Stimulated activated CD8-positive, alpha-beta memory T cell treated with anti-CD3 and anti-CD28 coated beads, Interleukin-4, amount 100 ng/mL, for 24 hours (primary cell): ENCODE data around the gene PCNX1.
"Not testable (repeated sequence)": the region's sequence is repeated elsewhere in the genome, so short reads cannot be mapped to it uniquely, and the experiment has no call there.

Source experiments
- DNase-seq: peaks from one replicate; pipeline ENCODE4 v3.0.0-alpha.2; 2020; ENCODE audit warnings: low read depth

Gene PCNX1

DNA sequence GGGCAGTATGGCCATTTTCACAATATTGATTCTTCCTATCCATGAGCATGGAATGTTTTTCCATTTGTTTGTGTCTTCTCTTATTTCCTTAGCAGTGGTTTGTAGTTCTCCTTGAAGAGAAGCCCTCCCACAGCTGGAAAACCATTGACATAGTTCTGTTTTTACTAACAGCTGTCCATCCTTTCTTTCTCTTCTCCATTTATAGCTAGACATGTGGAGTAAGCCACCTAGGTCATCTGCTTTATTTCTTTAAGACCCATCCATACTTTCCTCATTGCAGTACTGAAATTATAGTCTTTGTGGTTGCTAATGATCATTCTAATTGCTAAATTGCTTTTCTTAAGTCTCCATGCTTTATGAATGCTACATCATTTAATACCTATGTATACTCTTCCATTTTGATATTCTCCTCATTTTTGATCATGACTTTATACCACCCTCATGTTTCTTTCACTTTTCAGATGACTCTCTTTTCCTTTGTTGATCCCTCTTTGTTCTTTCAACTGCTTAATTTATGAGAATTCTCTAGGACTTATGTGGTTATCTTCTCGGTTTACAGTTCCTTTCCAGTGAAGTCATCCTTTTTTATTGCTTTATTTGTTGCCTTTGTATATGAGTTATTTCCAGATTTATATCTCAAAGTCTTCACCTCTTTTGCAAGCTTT is 114.2 kb downstream of the PCNX1 start:
- DNase-seq, result no peak

DNA sequence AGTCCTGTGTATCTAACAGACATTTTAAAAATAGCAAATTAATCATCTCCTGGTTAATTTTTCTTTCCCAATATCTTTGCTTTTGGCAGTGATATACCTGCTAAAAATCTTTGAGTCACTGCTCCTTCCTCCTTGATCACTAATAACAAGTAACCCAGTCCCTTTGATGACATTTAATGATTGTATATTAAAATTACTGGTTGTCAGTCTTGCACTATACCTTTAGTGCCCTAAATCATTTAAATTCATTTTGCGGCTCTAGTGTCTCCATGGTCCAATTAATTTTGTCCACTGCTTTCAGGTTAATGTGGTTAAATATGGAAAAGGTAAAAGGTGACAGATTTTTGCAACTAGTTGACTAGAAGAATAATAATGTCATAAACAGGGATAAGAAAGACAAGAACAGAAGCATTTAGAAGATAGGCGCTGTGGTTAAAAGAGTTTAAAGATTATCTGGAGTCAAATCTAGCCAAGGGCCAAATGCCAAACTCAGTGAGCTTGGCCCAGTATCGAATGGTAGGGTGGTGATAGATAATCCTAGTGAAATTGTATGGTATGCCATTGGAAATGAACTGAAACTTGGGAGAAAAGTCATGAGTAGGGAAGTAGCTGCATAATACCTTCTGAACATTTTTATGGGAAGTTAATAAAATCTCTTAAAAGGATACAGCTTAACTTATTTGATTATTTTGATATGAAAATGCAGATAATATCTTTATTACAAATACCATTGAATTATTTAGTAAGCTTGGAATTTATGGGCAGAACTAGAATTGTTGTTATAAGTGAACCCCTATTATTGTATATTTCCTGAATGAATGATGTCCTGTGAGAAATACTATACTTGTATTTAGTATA is 115.0 kb downstream of the PCNX1 start:
- no peak for DNase-seq

DNA sequence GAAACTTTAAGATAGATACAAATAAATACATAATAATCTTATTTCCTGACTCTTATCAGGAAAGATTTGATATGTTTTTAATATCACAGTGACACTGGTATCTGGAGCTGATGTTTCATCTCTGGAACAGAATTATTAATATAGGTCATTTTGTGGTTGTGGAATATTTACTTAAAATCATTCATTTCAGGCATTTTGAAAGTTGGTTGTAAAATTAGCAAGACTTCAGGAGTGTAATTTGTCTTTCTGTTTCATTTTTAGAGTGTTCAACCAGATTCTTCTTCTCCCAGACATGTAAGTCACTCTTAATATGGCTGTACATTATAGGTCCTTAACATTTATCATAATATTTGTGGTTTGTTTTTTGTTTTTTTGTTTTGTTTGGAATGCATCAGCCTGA is 115.7 kb downstream of the PCNX1 start:
- DNase-seq, result no peak

DNA sequence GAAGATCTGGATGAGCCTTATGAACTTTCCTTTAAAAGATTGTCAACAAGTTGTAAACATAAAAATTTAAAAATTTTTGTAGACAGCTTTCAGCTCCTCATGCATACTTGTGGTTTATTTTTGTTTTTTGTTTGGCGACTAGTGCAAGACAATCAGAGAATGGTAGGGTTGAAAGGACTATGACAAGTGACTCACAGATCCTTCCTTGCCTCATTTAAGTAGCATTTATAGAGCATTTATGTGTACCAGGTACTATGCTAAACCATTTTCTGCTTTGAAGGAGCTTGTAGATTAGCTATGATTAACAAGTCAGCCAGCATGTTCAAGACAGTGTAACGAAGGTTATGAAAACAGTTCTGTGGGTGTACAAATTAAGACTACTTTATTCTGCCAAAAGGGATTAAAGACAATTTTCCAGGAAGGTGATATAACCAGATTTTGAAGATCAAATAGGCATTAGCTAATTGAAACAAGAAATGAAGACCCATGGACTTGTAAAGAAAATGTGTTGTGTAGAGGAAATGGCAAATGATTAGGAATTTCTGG is 122.0 kb downstream of the PCNX1 start:
- DNase-seq, result no peak

DNA sequence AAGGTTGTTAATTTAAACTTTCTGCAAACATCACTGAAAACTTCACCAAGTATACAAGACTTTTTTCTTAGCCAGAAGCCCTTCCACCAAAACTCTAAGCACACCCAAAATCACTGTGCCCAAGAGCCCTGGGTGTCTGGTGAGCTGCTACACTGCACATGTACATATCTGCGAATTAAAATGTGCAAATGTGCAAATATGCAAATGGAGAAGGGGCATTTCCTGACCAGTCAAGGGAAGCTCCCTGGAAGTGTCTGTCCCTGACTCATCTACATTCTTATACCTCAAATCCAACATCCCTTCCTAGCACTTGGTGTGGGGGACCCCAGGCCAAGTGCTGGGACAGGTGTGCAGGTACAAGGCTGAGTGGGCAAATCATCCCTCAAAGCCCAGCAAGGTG is 123.7 kb downstream of the PCNX1 start:
- no peak for DNase-seq

- DNase-seq, result no peak
Measured at GRCh38 chr14:71036433-71036832, 129.2 kb downstream of the PCNX1 start.

DNA sequence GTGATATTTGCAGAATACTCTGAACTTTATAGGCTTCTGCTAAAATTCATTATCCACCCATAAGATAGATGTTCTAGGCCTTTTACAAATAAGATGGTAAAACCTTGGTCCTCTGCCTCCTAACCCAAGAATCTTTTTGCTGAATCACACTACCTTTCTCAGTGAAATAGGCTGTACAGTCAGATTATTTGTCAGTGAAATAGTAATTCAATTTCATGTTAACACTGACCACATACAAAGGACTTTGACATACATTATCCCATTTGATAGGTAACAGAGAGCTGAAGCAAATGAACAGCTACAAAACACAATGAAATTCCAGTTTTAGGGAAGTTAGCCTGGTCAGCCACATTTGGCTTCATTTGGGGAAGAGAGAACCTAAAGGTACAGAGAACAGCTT is 141.1 kb downstream of the PCNX1 start:
- DNase-seq, result no peak

- DNase-seq, result no peak
Measured at GRCh38 chr14:71049435-71050133, 142.3 kb downstream of the PCNX1 start.

DNA sequence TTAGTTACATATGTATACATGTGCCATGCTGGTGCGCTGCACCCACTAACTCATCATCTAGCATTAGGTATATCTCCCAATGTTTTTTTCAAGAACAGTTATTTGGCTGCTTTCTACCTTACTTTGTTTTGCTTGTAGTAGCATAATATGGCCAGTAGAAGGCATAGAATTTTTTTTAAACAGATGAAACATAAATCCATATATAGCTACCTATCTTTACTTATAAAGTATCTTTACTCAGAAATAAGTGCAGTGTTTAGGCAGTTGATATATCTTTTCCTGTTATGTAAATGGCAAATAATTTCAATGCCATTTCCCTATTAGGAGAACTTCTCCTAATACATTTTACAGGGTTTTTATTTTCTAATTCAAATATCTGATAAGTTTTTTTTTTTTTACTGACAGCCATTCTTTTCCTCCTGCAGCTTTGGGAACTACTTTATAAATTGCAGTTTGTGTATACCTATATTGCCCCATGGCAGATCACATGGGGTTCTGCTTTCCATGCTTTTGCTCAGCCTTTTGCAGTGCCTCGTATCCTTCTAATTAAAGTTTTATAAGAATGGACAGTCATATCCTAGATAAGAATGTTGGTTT is 143.1 kb downstream of the PCNX1 start:
- DNase-seq, result no peak

DNA sequence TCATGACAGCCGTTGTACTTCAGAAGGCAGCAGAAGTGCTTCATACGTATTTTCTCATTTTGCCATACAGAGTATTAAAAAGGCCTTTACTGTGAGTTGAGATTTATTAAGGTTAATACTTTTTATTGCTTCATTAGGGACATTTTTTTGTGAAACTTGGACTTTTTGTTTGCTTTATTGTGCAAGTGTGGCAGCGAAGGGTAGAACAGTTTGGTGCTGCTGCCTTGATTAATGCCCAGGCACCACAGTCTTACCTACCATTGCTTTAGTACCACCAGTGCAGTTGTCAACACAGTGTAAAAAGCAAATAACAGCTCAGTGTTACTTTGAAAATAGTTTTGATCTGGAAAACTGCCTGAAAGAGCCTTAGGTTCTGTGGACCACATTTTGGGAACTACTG is 147.4 kb downstream of the PCNX1 start:
- no peak for DNase-seq

DNA sequence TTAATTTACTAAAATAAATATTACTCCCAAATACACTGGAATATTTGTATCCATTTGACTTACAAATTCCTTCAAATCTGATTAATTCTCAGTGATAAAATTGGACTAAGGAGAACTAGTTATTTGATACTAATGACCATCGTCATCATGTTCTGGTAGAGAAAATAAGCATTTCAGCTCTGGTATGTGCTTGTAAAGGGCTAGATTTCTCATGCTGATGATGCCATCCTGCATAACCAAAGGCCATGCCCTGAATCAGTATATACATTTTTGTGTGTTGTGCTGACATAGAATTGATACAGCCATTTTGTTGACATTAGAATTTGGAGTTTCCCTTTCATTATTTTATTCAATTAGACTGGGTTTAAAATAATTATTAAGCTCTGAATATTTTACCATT is 148.9 kb downstream of the PCNX1 start:
- no peak for DNase-seq

- no peak for DNase-seq
Measured at GRCh38 chr14:71060274-71060673, 153.0 kb downstream of the PCNX1 start.

DNA sequence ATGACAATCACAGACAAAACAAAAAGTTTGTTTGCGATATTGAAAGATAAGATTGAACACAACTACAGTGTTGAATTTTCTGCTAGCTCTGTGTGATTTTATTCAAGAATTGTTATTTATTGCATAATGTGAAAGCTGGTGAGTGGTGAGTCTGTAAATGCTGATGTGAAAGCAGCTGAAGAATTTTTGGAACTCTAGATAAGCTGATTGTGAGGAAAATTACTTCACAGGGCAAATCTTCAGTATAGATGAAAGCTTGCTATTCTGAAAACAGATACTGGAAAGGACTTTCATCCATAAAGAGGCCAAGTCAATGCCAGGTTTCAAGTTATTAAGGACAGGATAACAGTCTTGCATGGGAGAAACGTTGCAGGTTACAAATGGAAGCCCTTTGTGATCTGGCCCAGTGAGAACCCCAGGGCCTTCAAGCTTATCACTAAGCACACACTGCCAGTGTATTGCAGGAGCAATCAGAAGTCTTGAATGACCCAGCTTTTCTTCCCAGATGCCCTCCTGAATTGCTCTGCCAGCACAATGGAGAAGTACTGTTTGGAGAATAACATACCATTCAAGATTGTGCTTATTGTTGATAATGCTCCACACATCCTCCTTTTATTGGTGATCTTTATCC is 153.7 kb downstream of the PCNX1 start:
- DNase-seq, result no peak

- no peak for DNase-seq
Measured at GRCh38 chr14:71061458-71061857, 154.2 kb downstream of the PCNX1 start.

GRCh38 chr14:71062581-71063303 is 155.5 kb downstream of the PCNX1 start:
- DNase-seq, result no peak

GRCh38 chr14:71063351-71063750 is 156.1 kb downstream of the PCNX1 start:
- DNase-seq, result no peak

GRCh38 chr14:71064747-71065146 is 157.5 kb downstream of the PCNX1 start:
- not testable (repeated sequence) for DNase-seq

DNA sequence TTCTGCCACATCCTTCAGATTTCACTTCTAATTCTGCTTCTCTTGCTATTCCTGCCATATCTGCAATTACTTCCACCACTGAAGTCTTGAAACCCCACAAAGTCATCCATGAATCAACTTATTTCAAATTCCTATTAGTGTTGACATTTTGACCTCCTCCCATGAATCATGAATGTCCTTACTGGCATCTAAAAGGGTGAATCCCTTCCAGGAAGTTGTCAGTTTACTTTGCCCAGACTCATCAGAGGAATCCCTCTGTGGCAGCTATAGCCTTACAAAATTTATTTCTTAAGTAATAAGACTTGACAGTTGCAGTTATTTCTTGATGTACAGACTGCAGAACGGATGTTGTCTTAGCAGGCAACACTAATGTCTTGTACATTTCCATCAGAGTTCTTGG is 162.9 kb downstream of the PCNX1 start:
- DNase-seq, result no peak

- no peak for DNase-seq
Measured at GRCh38 chr14:71071042-71071441, 163.8 kb downstream of the PCNX1 start.

GRCh38 chr14:71076462-71077092 is 169.3 kb downstream of the PCNX1 start:
- DNase-seq, result no peak

DNA sequence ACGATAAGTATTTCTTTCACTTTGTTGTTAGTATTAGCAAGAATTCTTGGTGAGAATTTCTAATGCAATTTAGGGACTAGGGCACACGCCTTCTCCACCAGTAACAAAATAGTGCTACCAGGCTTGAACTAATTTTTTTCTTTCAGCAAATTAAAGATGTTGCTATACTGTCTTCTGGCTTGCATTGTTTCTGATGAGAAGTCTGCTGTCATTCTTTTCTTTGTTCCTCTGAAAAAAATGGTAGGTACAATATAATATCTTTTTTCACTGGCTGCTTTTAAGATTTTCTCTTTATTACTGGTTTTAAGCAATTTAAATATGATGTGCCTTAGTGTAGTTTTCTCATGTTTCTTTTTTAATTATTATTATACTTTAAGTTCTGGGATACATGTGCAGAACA is 171.2 kb downstream of the PCNX1 start:
- no peak for DNase-seq
